ENCODE measurements around the gene PPDPF.

Gene PPDPF

GRCh38 chr20:63538204-63539091 is 17.9 kb downstream of the PPDPF start:
- peak in 2 of 5 experiments; percentile 33 to 41 for DNase-seq

- DNase-seq: no peak
Measured at GRCh38 chr20:63539092-63539430, 18.5 kb downstream of the PPDPF start.

- DNase-seq: no peak
Measured at GRCh38 chr20:63539441-63540370, 19.1 kb downstream of the PPDPF start.

GRCh38 chr20:63540417-63541186 is 20.0 kb downstream of the PPDPF start:
- DNase-seq: no peak

- no peak for DNase-seq
Measured at GRCh38 chr20:63541371-63541770, 20.8 kb downstream of the PPDPF start.

GRCh38 chr20:63542031-63542559 is 21.5 kb downstream of the PPDPF start:
- no peak for DNase-seq

GRCh38 chr20:63542696-63543095 is 22.1 kb downstream of the PPDPF start:
- no peak for DNase-seq

GRCh38 chr20:63543131-63543530 is 22.6 kb downstream of the PPDPF start:
- DNase-seq: no peak

GRCh38 chr20:63543733-63544132 is 23.2 kb downstream of the PPDPF start:
- DNase-seq: no peak

- no peak for DNase-seq
Measured at GRCh38 chr20:63544241-63544957, 23.8 kb downstream of the PPDPF start.

GRCh38 chr20:63544958-63545516 is 24.5 kb downstream of the PPDPF start:
- no peak for DNase-seq

- no peak for DNase-seq
Measured at GRCh38 chr20:63545814-63546213, 25.2 kb downstream of the PPDPF start.

- no peak for DNase-seq
Measured at GRCh38 chr20:63546256-63546955, 25.8 kb downstream of the PPDPF start.

GRCh38 chr20:63546956-63547724 is 26.6 kb downstream of the PPDPF start:
- DNase-seq: no peak

- DNase-seq: no peak
Measured at GRCh38 chr20:63547725-63548480, 27.3 kb downstream of the PPDPF start, which contains the start of gene SRMS. TSS of gene SRMS (minus strand) at chr20:63547749. CDS start at chr20:63547463, 286 bp downstream.

- no peak for DNase-seq
Measured at GRCh38 chr20:63548542-63548941, 28.0 kb downstream of the PPDPF start.

- DNase-seq: no peak
Measured at GRCh38 chr20:63549019-63549418, 28.5 kb downstream of the PPDPF start.

GRCh38 chr20:63549679-63550282 is 29.2 kb downstream of the PPDPF start:
- no peak for DNase-seq

GRCh38 chr20:63551068-63551467 is 30.5 kb downstream of the PPDPF start:
- DNase-seq: no peak

All from T-helper 2 cell (primary cell).